AG04449 (cell line): Measurements from ENCODE around the gene FBXO42.

Source experiments
- CTCF ChIA-PET: fragments of 350-600 bp; formaldehyde crosslinking; extraction: SDS; loops from one replicate; lab custom pipeline; 2021; ENCODE audit warnings: antibody characterized with exemption; lab: Yijun Ruan, JAX
- POLR2A ChIA-PET: fragments of 400-600, 350-600 bp; formaldehyde crosslinking; extraction: SDS; loops from one replicate; lab custom pipeline; 2020; ENCODE audit warnings: antibody characterized with exemption, inconsistent platforms; lab: Yijun Ruan, JAX
- DNase-seq: peaks from one replicate; pipeline ENCODE4 v3.0.0-alpha.2; 2010; ENCODE audit warnings: low read depth, low spot score
- H3K4me3 ChIP-seq: 2 replicates; pipeline ENCODE4 v1.5.1; 2011; ENCODE audit warnings: low read depth, mild to moderate bottlenecking, control low read depth, low read length
- TF ChIP-seq, protein P1 (sequence below): IDR thresholded peaks from one replicate; pipeline ENCODE4 v1.5.1; 2011; ENCODE audit warnings: mild to moderate bottlenecking, moderate library complexity, low read length, control low read depth, inconsistent platforms; ENCODE audit not compliant: insufficient read depth; ENCODE audit errors: missing control alignments

Gene FBXO42

DNA sequence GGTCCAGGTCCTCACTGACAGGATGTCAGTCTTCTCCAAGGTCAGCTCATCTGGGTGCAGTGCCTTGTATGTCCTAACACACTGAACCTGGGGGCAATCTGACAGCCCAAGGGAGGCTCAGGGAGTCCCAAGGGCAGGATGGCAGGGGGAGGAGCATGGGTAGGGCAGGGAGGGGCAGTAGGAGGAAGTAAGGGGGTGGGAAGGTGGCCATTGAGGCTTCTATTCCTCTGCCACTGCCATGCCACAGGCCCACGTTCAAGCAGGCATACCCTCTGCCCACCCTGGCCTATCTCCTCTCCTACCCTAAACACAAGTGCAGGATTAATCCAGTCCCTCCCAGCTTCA lies 153.2 kb downstream of the FBXO42 start:
- TF ChIP-seq, protein P1, sequence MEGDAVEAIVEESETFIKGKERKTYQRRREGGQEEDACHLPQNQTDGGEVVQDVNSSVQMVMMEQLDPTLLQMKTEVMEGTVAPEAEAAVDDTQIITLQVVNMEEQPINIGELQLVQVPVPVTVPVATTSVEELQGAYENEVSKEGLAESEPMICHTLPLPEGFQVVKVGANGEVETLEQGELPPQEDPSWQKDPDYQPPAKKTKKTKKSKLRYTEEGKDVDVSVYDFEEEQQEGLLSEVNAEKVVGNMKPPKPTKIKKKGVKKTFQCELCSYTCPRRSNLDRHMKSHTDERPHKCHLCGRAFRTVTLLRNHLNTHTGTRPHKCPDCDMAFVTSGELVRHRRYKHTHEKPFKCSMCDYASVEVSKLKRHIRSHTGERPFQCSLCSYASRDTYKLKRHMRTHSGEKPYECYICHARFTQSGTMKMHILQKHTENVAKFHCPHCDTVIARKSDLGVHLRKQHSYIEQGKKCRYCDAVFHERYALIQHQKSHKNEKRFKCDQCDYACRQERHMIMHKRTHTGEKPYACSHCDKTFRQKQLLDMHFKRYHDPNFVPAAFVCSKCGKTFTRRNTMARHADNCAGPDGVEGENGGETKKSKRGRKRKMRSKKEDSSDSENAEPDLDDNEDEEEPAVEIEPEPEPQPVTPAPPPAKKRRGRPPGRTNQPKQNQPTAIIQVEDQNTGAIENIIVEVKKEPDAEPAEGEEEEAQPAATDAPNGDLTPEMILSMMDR, result no peak
- POLR2A ChIA-PET, result interaction anchor here (0.6 kb wide), 1 partner anchor 59 kb away, joined by 3 read pairs; no protein-coding TSS in a partner anchor
- CTCF ChIA-PET, result interaction anchor here (1.9 to 10.2 kb wide), 4 partner anchors 9 to 126 kb away, joined by 8 to 132 read pairs (median 40); no protein-coding TSS in a partner anchor
- DNase-seq, result no peak
- H3K4me3 ChIP-seq, result no peak overlapping the region

DNA sequence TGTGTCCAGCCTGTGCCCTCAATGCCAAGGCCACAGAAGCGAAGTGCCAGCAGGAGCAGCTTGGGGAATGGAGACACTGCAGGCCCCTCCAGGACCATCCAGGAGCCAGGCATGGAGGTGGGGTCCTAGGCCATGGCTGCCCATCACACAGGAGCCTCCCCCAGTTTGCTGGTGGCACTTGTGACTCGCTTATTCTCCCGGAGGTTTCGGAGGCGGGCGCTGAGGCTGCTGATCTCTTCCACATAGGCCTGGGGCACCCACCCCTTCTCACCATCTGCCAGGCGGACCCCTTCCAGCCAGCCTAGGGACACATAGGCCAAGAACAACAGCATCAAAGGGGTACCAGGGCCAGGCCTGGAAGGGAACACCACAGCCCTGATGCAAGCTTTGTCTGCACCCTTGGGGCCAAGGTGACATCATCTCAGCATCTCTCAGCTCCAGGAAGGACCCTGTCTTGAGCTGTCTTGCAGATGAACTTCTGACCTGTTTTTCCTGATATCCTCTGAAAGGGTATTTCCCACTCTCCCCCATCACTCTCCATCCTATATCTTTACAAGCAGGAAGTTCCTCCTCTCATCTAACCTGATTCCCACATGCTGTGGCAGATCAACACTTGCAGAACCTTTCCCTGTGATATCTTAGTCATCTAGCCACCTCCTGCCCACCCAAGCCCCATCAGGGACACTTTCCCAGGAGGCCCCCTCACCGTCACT lies 153.7 kb downstream of the FBXO42 start:
- H3K4me3 ChIP-seq, result no peak overlapping the region
- DNase-seq, result no peak
- POLR2A ChIA-PET, result interaction anchor here (0.6 kb wide), 1 partner anchor 60 kb away, joined by 3 read pairs; no protein-coding TSS in a partner anchor
- CTCF ChIA-PET, result interaction anchor here (1.1 to 10.2 kb wide), 6 partner anchors 9 to 126 kb away, joined by 4 to 132 read pairs (median 8); no protein-coding TSS in a partner anchor
- TF ChIP-seq, protein P1, result no peak

DNA sequence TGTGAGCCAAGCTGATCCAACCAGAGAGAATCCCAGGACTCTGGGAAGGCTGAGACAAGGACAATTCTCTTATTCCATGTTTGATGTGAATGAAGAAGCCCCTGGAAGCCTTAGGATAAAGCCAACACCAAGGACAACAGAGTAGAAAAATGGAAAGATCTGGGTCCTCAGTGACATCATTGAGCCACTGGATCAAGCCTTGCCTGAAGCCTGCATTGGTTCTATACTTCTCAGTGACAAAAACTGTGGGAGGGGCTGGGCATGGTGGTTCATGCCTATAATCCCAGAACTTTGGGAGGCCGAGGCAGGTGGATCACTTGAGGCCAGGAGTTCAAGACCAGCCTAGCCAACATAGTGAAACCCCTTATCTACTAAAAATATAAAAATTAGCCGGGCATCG lies 155.4 kb downstream of the FBXO42 start:
- CTCF ChIA-PET, result interaction anchor here (0.9 to 10.2 kb wide), 3 partner anchors 8 to 123 kb away, joined by 3 to 132 read pairs (median 4); partner anchors contain the start of gene FAM131C
- no peak overlapping the region for H3K4me3 ChIP-seq
- TF ChIP-seq, protein P1, result no peak
- no peak for DNase-seq
- POLR2A ChIA-PET, result no interaction called here
